Raji (cell line): ENCODE data around the gene USP3.

Source experiments
- POLR2A ChIP-seq: IDR thresholded peaks from 2 replicates; pipeline ENCODE4 v1.6.1; 2011; ENCODE audit warnings: low read depth, low read length, control low read depth; ENCODE audit not compliant: insufficient read depth

USP3 gene

GRCh38 chr15:63501256-63502089, 2.9 kb upstream of the USP3 start:
- TF ChIP-seq POLR2A = no peak

- no peak for TF ChIP-seq POLR2A
Measured at GRCh38 chr15:63502137-63502766, 2.1 kb upstream of the USP3 start.

- no peak; the same call in 1 of the 2 replicates for TF ChIP-seq POLR2A
Measured at GRCh38 chr15:63502843-63503738, 1.3 kb upstream of the USP3 start.

GRCh38 chr15:63503739-63504246, 600 bp upstream of the USP3 start:
- no peak for TF ChIP-seq POLR2A

- TF ChIP-seq POLR2A = no peak
Measured at GRCh38 chr15:63504979-63505841, 817 bp downstream of the USP3 start.

GRCh38 chr15:63505842-63506222, 1.4 kb downstream of the USP3 start:
- TF ChIP-seq POLR2A = no peak

GRCh38 chr15:63506537-63507035, 2.2 kb downstream of the USP3 start:
- TF ChIP-seq POLR2A = no peak

GRCh38 chr15:63507878-63508818, 3.8 kb downstream of the USP3 start:
- TF ChIP-seq POLR2A = no peak

- TF ChIP-seq POLR2A = no peak
Measured at GRCh38 chr15:63509056-63509954, 4.9 kb downstream of the USP3 start.

GRCh38 chr15:63509955-63510940, 5.9 kb downstream of the USP3 start:
- no peak for TF ChIP-seq POLR2A

GRCh38 chr15:63512148-63512547, 7.8 kb downstream of the USP3 start:
- TF ChIP-seq POLR2A = no peak
